22Rv1 (cell line): Measurements from ENCODE around the gene COL28A1.
"Not testable (repeated sequence)": the region's sequence is repeated elsewhere in the genome, so short reads cannot be mapped to it uniquely, and the experiment has no call there.

Source experiments
- H3K27ac ChIP-seq: fragments of 450-650 bp; 2 replicates; pipeline ENCODE4 v1.5.1; 2017
- CTCF ChIP-seq: fragments of 450-650 bp; IDR thresholded peaks from 2 replicates; pipeline ENCODE4 v1.5.1; 2017; ENCODE audit warnings: mild to moderate bottlenecking
- ZFX ChIP-seq: fragments of 450-650 bp; IDR thresholded peaks from 2 replicates; pipeline ENCODE4 v1.6.1; 2017; ENCODE audit warnings: antibody characterized with exemption, borderline replicate concordance

The COL28A1 gene

GRCh38 chr7:7562736-7563135 is 27.1 kb upstream of the COL28A1 start:
- peak overlapping the region; percentile 98 for H3K27ac ChIP-seq
- TF ChIP-seq ZFX (no peak), CTCF (no peak)

GRCh38 chr7:7561591-7561990 is 25.9 kb upstream of the COL28A1 start:
- not testable (repeated sequence) for H3K27ac ChIP-seq

DNA sequence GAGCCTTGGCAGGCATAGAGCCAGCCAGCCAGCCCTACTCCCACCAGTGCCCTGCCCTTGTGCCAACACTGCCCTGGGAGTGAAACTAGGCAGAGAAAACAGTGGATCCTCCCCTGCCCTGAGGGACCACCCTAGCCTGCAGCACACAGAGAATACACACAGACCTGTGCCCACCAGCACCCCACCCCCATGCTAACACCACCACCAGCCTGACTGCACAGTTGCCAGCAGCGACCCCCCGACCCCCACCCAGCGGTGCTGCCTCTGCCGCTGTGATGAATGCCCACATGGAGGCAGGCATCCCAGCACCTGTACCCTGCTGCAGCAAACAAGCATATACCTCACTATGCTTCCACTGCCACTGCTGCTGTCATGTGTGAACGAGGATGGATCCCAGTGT is 21.6 kb upstream of the COL28A1 start:
- TF ChIP-seq ZFX: no peak
- TF ChIP-seq CTCF: no peak
- H3K27ac ChIP-seq: no peak overlapping the region

- H3K27ac ChIP-seq: no peak overlapping the region; the same call in 1 of the 2 replicates
- TF ChIP-seq ZFX (no peak), CTCF (no peak)
These were observed 21.2 kb upstream of the COL28A1 start for GRCh38 chr7:7556852-7557251.

DNA sequence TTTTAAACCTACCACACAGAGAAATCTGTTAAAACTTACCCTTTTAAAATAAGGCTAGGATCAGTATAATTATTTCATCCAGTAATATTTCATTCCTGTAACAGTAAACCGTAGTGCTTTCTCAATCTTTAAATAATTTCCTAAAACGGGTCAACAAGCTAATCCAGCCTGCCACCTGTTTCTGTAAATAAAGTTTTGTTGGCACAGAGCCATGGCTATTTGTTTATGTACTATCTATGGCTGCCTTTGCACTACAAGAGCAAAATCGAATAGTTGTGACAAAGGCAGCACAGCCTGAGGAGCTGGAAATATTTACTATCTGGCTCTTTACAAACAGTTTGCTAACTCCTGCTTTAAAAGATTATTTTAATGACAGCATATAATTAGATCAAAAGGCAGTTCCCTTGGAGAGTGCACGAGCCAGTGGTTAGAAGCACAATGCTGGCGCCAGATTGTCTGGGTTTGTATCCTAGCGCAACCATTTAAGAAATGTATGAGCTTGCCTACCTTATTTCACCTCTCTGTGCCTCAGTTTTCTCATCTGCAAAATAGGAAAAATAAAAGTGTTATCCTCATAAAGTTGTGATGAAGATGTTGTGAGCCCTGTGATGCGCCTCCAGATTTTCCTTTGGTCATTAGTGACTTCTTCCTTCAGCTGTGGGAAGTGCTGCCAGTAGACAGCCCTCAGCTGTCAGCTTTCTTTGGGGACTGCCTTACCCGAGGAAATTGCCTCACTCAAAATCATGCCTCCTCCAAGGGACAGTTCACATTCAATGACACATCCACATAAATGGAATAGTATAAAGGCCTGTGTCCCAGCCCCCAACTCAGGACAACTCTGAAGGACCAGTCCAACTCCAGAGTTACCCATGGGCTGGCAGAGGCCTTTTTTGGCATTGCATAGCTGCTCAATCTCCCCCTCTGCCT is 19.2 kb upstream of the COL28A1 start:
- peak overlapping the region; percentile 94 for H3K27ac ChIP-seq
- TF ChIP-seq CTCF (no peak), ZFX (no peak)

DNA sequence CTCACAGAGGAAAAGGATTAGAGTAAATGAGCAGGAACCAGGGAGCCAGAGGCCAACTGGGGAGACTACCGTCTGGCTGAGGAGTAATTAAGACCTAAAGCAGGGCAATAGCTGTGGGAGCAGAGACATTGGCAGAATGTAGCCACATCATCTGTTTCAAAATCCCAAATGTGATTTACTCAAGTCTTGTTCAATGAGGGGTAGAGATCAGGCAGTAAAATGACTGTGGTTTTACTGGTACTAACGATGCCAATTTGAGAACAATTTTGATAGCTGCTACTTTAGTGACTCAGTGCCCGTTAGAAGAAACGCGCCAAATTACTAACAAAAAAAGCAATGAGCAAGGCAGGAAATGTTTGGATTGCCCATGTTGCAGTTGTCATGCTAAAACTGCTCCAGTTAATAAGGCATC is 18.4 kb upstream of the COL28A1 start:
- peak overlapping the region; percentile 94 for H3K27ac ChIP-seq
- TF ChIP-seq ZFX (no peak), CTCF (no peak)

GRCh38 chr7:7553386-7553785 is 17.7 kb upstream of the COL28A1 start:
- peak overlapping the region; percentile 94 for H3K27ac ChIP-seq
- TF ChIP-seq ZFX (no peak), CTCF (no peak)
